Esophagus mucosa (tissue), 1 donor: ENCODE measurements around the gene PRCD. TPM values are rescaled to one million over a fixed set of nuclear protein-coding genes. Genes with fewer than 3 reads are reported as not detected.

ENCODE experiments used
- ATAC-seq: fragments of 200-7000 bp; cut with Tn5 transposase; one replicate; pipeline ENCODE4 v1.9.1; 2020
- total RNA-seq: library from RNA; stranded (reverse); gene quantifications from one replicate; pipeline ENCODE4 v1.2.4, GENCODE V29; 2023
- donor health status: DM: yes; HTN: yes; CAD: no.

The PRCD gene
- 0.64 TPM for total RNA-seq

- ATAC-seq = no peak
These were observed at the start of gene PRCD for GRCh38 chr17:76539631-76540271. Gene PRCD, plus strand, starts transcription at chr17:76540044. Its CDS starts 98 bp downstream, at chr17:76540142.

- ATAC-seq = peak; percentile 42
These were observed 49.6 kb upstream of the PRCD start for GRCh38 chr17:76490112-76490710.

- ATAC-seq = peak; percentile 2
These were observed 48.3 kb upstream of the PRCD start for GRCh38 chr17:76491271-76492122.

GRCh38 chr17:76492123-76492988, 47.5 kb upstream of the PRCD start:
- ATAC-seq = peak; percentile 69

GRCh38 chr17:76492989-76493501, 46.8 kb upstream of the PRCD start:
- peak; percentile 58 for ATAC-seq

- ATAC-seq = no peak
These were observed 46.2 kb upstream of the PRCD start for GRCh38 chr17:76493505-76494167.

- ATAC-seq = no peak
These were observed 44.0 kb upstream of the PRCD start for GRCh38 chr17:76495663-76496400.

GRCh38 chr17:76496464-76496863, 43.4 kb upstream of the PRCD start:
- ATAC-seq = no peak

GRCh38 chr17:76497699-76497978, 42.2 kb upstream of the PRCD start:
- ATAC-seq = no peak

- ATAC-seq = peak; percentile 8
These were observed 41.6 kb upstream of the PRCD start for GRCh38 chr17:76497979-76498875.

- ATAC-seq = no peak
These were observed 41.0 kb upstream of the PRCD start for GRCh38 chr17:76498876-76499251.

GRCh38 chr17:76499267-76499667, 40.6 kb upstream of the PRCD start:
- ATAC-seq = no peak

GRCh38 chr17:76500074-76500746, 39.6 kb upstream of the PRCD start:
- peak; percentile 16 for ATAC-seq

GRCh38 chr17:76500747-76501017, 39.2 kb upstream of the PRCD start:
- peak; percentile 1 for ATAC-seq

GRCh38 chr17:76501018-76501826, 38.6 kb upstream of the PRCD start, which contains the start of gene RHBDF2:
Gene RHBDF2, minus strand, starts transcription at chr17:76501423. Its CDS starts 19,899 bp downstream, at chr17:76481524.
- ATAC-seq = peak; percentile 91

GRCh38 chr17:76501827-76502307, 38.0 kb upstream of the PRCD start:
- ATAC-seq = no peak

- ATAC-seq = no peak
These were observed 37.3 kb upstream of the PRCD start for GRCh38 chr17:76502341-76503211.

- no peak for ATAC-seq
These were observed 35.7 kb upstream of the PRCD start for GRCh38 chr17:76504117-76504516.
